NCI-H1694 (cell line): ENCODE measurements around the gene DEFB118.
"Not testable (repeated sequence)": the region's sequence is repeated elsewhere in the genome, so short reads cannot be mapped to it uniquely, and the experiment has no call there.

Source experiments
- DNase-seq: peaks from one replicate; lab custom pipeline; 2025; lab: John Stamatoyannopoulos, UW

DEFB118 gene, protein sequence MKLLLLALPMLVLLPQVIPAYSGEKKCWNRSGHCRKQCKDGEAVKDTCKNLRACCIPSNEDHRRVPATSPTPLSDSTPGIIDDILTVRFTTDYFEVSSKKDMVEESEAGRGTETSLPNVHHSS

DNA sequence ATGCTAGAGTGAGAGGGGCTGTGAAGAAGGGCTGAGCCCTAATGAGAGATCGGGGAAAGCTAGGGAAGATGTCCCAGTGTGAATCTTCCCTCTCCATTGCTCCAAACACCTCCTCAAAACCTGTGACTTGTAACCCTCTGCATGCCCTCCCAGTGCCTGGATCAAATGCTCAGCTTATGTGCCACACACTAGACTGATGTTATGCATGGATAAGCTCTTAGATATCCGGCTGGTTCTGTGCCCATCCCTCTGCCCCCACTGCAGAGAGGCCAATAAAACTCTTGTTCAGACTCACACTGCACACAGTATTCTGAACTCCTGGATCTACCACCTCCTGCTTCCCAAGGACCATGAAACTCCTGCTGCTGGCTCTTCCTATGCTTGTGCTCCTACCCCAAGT is at the start of gene DEFB118:
Gene DEFB118 (plus strand): TSS at position 301 of the 400 bp plus-strand sequence. CDS start 50 bp downstream, at position 351.
- no peak for DNase-seq

DNA sequence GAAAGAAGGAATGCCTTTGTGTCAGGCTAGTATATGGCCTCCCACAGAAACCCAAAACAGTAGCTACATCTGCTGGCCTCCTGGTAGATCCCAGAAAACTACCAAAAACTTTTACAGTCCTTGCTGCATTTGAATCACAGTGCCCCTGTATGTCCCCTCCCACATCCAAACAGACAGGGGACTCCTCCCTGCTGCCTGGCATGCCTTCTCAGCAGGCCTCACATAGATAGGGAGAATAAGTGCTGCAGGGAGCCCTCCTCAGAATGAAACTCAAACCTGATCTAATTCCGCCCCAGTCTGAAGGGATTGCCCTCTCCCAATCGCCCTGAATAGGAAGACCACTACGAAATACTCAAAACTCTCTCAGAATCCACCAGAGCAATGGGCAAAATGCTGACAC is 45.9 kb upstream of the DEFB118 start:
- DNase-seq: no peak

DNA sequence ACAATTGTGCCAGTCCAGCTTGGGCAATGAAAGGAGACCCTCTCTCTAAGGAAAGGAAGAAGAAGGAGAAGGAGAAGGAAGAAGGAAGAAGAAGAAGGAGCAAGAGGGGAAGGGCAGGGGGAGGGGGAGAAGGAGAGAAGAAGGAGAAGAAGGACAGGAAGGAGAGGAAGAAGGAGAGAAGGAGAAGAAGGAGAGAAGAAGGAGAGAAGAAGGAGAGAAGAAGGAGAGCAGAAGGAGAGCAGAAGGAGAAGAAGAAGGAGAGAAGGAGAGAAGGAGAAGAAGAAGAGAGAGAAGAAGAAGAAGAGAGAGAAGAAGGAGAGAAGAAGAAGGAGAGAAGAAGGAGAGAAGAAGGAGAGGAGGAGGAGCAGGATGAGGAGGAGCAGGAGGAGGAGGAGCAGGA is 37.5 kb upstream of the DEFB118 start:
- DNase-seq: no peak

DNA sequence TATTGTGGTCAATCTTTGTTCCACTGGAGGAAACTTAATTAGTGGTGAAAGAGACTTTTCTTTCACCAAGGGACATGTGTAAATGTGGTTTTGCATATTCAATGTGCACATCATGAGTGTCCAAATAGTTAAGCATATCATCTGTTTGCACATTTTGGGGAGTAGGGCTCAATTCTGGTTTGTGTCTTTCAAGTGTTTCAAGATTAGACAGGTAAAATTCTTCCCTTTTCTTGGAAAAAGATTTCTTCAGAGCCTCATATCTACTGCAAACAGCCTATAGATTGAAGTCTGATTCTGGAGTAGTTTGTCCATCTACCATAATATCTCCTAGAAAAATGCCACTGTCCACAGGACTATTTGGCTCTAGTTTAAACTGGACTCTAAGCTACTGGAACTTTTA is 26.9 kb upstream of the DEFB118 start:
- no peak for DNase-seq

DNA sequence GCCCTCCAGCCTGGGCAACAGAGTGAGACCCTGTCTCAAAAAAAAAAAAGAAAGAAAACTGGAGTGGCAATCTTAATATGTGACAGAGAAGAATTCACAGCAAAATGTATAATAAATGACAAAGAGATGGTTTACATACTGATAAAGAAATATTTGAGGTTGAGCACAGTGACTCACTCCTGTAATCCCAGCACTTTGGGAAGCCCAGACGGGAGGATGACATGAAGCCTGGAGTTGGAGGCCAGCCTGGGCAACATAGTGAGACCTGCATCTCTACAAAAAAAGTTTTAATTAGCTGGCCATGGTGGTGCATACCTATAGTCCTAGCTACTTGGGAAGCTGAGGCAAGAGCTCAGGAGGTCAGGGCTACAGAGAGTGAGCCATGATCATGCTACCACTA is 12.4 kb upstream of the DEFB118 start:
- DNase-seq: no peak

DNA sequence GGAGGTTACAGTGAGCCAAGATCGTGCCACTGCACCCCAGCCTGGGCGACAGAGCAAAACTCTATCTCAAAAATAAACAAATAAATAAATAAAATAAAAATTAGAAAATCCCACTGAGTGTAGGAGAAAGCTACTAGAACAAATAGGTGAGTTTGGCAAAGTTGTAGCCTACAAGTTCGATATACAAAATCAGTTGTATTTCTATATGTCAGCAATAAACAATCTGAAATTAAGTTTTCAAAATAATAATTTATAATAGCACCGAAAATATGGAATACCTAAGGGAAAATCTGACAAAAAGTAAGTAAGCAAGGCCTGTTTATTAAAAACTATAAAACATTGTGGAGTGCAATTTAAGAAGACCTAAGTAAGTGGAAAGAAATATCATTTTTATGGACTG is 5.1 kb upstream of the DEFB118 start:
- no peak for DNase-seq

DNA sequence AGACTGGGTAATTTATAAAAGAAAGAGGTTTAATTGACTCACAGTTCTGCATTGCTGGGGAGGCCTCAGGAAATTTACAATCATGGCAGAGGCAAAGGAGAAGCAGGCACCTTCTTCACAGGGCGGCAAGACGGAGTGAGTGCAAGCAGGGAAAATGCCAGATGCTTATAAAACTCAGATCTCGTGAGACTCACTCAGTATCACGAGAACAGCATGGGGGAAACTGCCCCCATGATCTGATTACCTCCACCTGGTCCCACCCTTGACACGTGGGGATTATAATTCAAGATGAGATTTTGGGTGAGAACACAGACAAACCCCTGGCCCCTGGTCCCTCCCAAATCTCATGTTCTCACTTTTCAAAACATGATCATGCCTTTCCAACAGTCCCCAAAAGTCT is 4.1 kb upstream of the DEFB118 start:
- DNase-seq: not testable (repeated sequence)

DNA sequence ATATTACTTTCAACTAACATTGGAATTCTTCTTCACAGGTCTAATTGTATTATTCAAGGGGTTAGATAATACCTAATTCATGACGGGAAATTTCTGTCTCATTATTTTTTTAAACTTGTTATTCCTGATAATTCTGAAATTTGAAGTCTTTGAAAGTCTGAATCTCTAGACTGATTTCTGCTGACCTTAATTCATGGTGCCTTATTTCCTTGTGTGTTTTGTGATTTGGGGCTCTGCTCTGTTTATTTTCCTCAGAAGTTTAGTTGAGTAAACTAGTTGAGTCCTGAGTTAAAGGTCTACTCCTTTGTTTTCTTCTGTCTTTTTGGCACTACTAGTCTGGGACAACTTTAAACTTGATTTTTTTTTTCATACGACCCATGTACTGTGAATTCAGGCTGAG is 5.9 kb downstream of the DEFB118 start:
- no peak for DNase-seq

DNA sequence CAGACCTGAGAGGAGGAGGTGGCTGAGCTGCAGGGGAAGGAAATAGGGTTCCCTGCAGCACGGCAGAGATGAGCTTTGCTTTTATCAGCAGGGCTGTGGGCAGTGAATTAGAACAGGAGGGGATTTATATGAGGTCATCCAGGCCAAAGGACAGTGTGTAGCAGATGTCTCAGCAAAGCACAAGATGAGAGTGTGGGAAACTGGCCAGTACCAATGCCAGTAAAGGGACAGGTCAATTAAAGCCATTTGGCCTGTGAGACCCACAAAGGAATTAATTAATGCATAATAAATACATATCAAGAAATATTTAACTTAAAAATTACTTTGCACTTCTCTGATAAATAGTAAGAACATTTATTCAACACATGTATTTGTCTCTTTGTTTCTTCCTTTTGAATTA is 22.1 kb downstream of the DEFB118 start, which contains the start of gene DEFB119:
Gene DEFB119 (minus strand): TSS at position 101 of the 400 bp plus-strand sequence. CDS start 107 bp downstream, outside the sequence.
- DNase-seq: no peak

DNA sequence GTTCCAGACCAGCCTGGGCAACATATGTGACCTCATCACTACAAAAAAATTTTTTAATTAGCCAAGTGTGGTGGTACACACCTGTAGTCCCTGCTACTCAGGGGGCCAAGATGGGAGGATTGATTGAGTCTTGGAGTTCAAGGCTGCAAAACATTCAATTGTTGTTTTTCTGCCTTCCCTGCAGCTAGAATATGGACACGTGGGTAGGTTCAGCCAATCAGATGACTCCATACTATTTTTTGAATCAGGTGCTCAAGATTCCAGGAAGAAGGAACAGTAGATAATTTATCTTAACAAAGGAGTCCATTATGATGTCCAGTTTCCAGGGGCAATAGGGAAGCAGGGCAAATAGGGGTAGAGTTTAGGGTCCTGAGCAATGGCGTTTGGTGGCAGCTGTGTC is 24.4 kb downstream of the DEFB118 start:
- DNase-seq: no peak

DNA sequence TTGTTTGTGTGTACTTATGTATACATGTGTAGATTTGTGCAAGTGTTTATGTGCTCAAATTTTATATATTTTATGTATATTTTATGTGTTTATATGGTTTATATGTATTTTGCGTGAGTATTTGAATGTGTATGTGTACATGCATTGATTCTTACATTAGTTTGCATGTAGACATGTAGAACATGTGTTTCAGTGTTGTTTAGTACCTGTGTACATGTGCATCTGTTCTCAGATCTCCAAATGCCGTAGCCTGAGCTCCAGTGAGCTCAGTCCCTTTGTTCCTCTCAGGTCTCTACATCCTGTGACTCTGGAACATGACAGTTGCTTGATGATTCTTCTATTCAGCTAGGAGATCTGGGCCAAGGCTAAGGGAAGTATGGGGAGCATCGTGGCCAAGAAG is 26.5 kb downstream of the DEFB118 start:
- DNase-seq: no peak

DNA sequence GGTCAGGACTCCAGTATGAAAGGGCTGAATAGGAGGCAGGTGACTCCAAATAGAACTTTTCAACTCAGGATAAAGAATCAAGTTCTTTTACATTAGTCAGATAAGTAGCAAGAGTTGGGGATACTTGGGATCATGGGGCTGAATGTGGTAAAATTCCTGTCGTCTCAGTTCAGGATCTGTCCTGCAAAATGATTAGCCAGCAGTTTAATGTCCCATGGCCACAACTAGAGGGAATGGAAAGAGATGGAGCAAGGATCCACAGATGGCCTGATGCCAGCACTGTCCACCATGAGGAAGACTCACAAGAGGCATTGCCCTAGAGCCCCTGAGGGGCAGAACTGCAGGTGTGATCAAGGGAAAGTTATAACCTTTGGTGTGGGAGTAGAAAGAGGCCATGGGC is 35.5 kb downstream of the DEFB118 start:
- no peak for DNase-seq

DNA sequence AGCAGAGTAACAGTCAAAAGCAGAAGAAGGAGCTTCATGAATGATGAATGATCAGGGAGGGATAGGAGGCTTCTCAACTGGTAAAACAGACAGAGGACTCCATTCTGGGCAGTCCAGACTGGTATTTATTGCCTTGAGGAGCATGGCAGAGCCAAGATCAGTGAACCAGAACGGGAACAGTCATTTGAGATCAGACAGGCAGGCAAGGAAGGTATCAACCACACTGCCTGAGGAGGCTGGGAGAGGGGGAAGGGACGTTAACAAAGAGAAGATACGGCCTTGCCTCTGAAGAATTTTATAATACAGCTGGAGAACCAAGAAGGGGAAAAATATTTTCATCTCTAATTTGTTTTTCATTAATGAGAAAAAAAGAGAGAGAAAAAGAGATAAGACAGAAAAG is 37.7 kb downstream of the DEFB118 start, which contains the start of gene DEFB121:
Gene DEFB121 (minus strand): TSS at position 101 of the 400 bp plus-strand sequence. CDS start 63 bp downstream, at position 38.
- no peak for DNase-seq

DNA sequence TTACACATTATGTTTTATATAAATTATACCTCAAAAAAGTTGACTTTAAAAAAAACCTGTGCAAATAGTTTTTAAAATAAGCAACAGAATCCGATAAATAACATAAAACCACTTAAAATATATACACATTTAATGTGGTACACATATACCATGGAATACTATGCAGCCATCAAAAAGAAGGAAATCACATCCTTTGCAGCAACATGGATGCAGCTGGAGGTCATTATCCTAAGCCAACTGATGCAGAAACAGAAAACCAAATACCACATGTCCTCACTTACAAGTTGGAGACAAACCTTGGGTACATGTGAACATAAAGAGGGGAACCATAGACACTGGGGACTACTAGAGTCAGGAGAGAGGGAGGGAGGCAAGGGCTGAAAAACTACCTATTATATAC is 41.6 kb downstream of the DEFB118 start:
- DNase-seq: no peak

DNA sequence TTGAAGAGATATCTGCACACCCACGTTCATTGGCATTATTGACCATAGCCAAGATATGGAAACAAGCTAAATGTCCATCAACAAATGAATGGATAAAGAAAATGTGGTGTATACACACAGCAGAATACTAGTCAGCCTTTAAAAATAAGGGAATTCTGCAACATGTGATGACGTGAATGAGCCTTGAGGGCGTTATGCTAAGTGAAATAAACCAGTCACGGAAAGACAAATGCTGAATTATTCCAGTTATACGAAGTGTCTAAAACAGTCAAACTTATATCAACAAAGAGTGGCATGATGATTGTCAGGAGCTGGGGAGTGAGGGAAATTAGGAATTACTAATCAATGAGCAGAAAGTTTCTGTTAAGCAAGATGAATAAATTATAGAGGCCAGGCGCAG is 46.0 kb downstream of the DEFB118 start:
- DNase-seq: no peak

DNA sequence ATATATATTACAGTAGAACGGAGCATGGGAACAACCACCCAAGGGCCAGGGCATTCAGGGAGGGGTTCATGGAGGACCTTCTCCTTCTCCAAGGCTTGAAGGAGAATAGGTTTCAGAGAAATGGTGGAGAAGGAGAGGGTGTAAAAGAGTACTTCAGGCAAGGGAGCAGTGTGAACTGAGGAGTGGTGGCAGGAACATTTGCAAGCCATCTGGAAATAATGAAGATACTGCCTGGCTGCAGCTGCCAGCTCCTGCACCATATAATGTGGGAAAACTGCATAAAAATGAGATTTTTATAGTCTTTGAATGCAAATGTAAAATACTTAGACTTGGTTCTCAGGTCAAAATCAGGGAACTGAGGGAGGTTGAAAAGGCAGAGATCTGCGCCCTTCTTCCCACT is 47.3 kb downstream of the DEFB118 start:
- no peak for DNase-seq

DNA sequence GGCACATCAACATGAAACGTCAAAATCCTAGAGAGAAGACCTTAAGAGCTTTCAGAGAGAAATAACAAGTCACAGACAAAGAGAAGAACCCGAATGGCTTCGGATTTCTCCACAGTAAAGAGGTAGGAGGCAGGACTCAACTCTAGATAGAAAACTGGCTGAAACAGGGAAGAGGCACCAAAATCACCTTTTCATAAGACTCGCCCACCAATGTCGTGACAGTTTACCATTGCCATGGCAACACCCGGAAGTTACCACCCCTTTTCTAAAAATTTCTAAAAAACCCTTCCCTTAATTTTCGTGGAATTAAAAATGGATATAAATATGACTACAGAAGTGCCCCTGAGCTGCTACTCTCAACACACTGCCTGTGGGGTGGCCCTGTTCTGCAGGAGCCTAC is 49.9 kb downstream of the DEFB118 start:
- no peak for DNase-seq
